ENCODE data around the gene BHLHE40.

BHLHE40 gene

GRCh38 chr3:5020242-5020722 lies 41.0 kb downstream of the BHLHE40 start:
- no peak for DNase-seq

GRCh38 chr3:5021116-5022092 lies 42.2 kb downstream of the BHLHE40 start:
- Histone ChIP-seq H3K36me3 (ENCODE audit: control insufficient read depth in 1 of 2, insufficient read depth in 2 of 2, low read depth in 1 of 2, low read length in 2 of 2) (no peaks in the 10 kb centered on the region), H3K27ac (ENCODE audit: low read length, poor library complexity, severe bottlenecking) (peak overlapping the region; percentile 94), H3K14ac (ENCODE audit: low read length in 2 of 2) (no peak overlapping the region), H3K27me3 (ENCODE audit: control insufficient read depth in 1 of 2, insufficient read depth in 1 of 2, low read length in 2 of 2) (no peaks in the 10 kb centered on the region), H3K4me3 (ENCODE audit: insufficient read depth in 1 of 2, low read depth in 1 of 2, low read length in 2 of 2) (no peak overlapping the region), H3K79me1 (replicated peaks; ENCODE audit: low read length, poor library complexity, severe bottlenecking) (peaks cover 2% of the 10 kb centered on the region), H2BK5ac (ENCODE audit: low read depth, low read length, poor library complexity, severe bottlenecking) (no peak overlapping the region), H2AK5ac (ENCODE audit: low read length, severe bottlenecking) (peak overlapping the region; percentile 99), H3K4me2 (ENCODE audit: low read length, poor library complexity, severe bottlenecking) (no peak overlapping the region), H2BK15ac (ENCODE audit: low read depth, poor library complexity, severe bottlenecking) (no peak overlapping the region), H2AFZ (ENCODE audit: low read depth, low read length) (no peak overlapping the region), H3K18ac (ENCODE audit: low read depth in 1 of 2, low read length in 2 of 2) (peak overlapping the region; percentile 37 to 55), H3K9me3 (ENCODE audit: control insufficient read depth, low read length) (no peaks in the 10 kb centered on the region), H3K4me1 (ENCODE audit: control insufficient read depth, insufficient read depth, low read depth, low read length) (peaks cover 19% of the 10 kb centered on the region), H3K9ac (ENCODE audit: low read length) (peak overlapping the region; percentile 48), H3K4ac (ENCODE audit: low read depth in 1 of 2, low read length in 2 of 2) (peak overlapping the region; percentile 46 to 84), H3K23ac (ENCODE audit: low read length in 2 of 2) (no peak overlapping the region), H4K8ac (ENCODE audit: low read length) (peak overlapping the region; percentile 67), H2BK120ac (ENCODE audit: low read depth, low read length) (no peak overlapping the region), H2BK12ac (ENCODE audit: low read length in 2 of 2) (peak overlapping the region in 1 of 2 experiments; percentile 45), H4K91ac (ENCODE audit: low read length) (no peak overlapping the region)
- peak; percentile 80 for DNase-seq
- 81% methylated on average over 15 of the region's 17 CpGs for WGBS

More at GRCh38 chr3:5020242-5020722, 41.0 kb downstream of the BHLHE40 start:
- Histone ChIP-seq H3K4me1 (ENCODE audit: control insufficient read depth, insufficient read depth, low read depth, low read length) (peaks cover 15% of the 10 kb centered on the region), H2BK12ac (ENCODE audit: low read length in 2 of 2) (peak overlapping the region; percentile 28 to 59), H4K91ac (ENCODE audit: low read length) (peak overlapping the region; percentile 78), H3K4me3 (ENCODE audit: insufficient read depth in 1 of 2, low read depth in 1 of 2, low read length in 2 of 2) (no peak overlapping the region), H3K36me3 (ENCODE audit: control insufficient read depth in 1 of 2, insufficient read depth in 2 of 2, low read depth in 1 of 2, low read length in 2 of 2) (no peaks in the 10 kb centered on the region), H2BK5ac (ENCODE audit: low read depth, low read length, poor library complexity, severe bottlenecking) (no peak overlapping the region), H2AFZ (ENCODE audit: low read depth, low read length) (no peak overlapping the region), H3K18ac (ENCODE audit: low read depth in 1 of 2, low read length in 2 of 2) (peak overlapping the region; percentile 11 to 13), H4K8ac (ENCODE audit: low read length) (peak overlapping the region; percentile 29), H3K14ac (ENCODE audit: low read length in 2 of 2) (no peak overlapping the region), H2BK15ac (ENCODE audit: low read depth, poor library complexity, severe bottlenecking) (peak overlapping the region; percentile 31), H3K79me1 (replicated peaks; ENCODE audit: low read length, poor library complexity, severe bottlenecking) (peaks cover 2% of the 10 kb centered on the region), H3K4me2 (ENCODE audit: low read length, poor library complexity, severe bottlenecking) (no peak overlapping the region), H3K27me3 (ENCODE audit: control insufficient read depth in 1 of 2, insufficient read depth in 1 of 2, low read length in 2 of 2) (no peaks in the 10 kb centered on the region), H2BK120ac (ENCODE audit: low read depth, low read length) (no peak overlapping the region), H3K9ac (ENCODE audit: low read length) (no peak overlapping the region), H3K4ac (ENCODE audit: low read depth in 1 of 2, low read length in 2 of 2) (peak overlapping the region in 1 of 2 experiments; percentile 60), H3K9me3 (ENCODE audit: control insufficient read depth, low read length) (no peaks in the 10 kb centered on the region), H3K27ac (ENCODE audit: low read length, poor library complexity, severe bottlenecking) (no peak overlapping the region), H3K23ac (ENCODE audit: low read length in 2 of 2) (no peak overlapping the region), H2AK5ac (ENCODE audit: low read length, severe bottlenecking) (peak overlapping the region; percentile 73)
- WGBS = 99% methylated on average over 7 of the region's 7 CpGs

GRCh38 chr3:5022187-5022965 lies 43.1 kb downstream of the BHLHE40 start:
- no peak overlapping the region for H3K23ac ChIP-seq (ENCODE audit: low read length in 2 of 2)
- no peak overlapping the region for H3K4ac ChIP-seq (ENCODE audit: low read depth in 1 of 2, low read length in 2 of 2)
- H2BK15ac ChIP-seq (ENCODE audit: low read depth, poor library complexity, severe bottlenecking) = no peak overlapping the region
- H3K18ac ChIP-seq (ENCODE audit: low read depth in 1 of 2, low read length in 2 of 2) = no peak overlapping the region
- H2AFZ ChIP-seq (ENCODE audit: low read depth, low read length) = no peak overlapping the region
- H4K91ac ChIP-seq (ENCODE audit: low read length) = no peak overlapping the region
- peak; percentile 50 for DNase-seq
- H3K4me3 ChIP-seq (ENCODE audit: insufficient read depth in 1 of 2, low read depth in 1 of 2, low read length in 2 of 2) = no peak overlapping the region
- H2BK12ac ChIP-seq (ENCODE audit: low read length in 2 of 2) = no peak overlapping the region
- H3K4me2 ChIP-seq (ENCODE audit: low read length, poor library complexity, severe bottlenecking) = no peak overlapping the region
- peak overlapping the region; percentile 29 for H4K8ac ChIP-seq (ENCODE audit: low read length)
- H3K79me1 ChIP-seq (replicated peaks; ENCODE audit: low read length, poor library complexity, severe bottlenecking) = peaks cover 2% of the 10 kb centered on the region
- H2BK5ac ChIP-seq (ENCODE audit: low read depth, low read length, poor library complexity, severe bottlenecking) = peak overlapping the region; percentile 59
- no peaks in the 10 kb centered on the region for H3K36me3 ChIP-seq (ENCODE audit: control insufficient read depth in 1 of 2, insufficient read depth in 2 of 2, low read depth in 1 of 2, low read length in 2 of 2)
- peak overlapping the region; percentile 94 for H3K27ac ChIP-seq (ENCODE audit: low read length, poor library complexity, severe bottlenecking)
- no peak overlapping the region for H3K14ac ChIP-seq (ENCODE audit: low read length in 2 of 2)
- H3K9me3 ChIP-seq (ENCODE audit: control insufficient read depth, low read length) = no peaks in the 10 kb centered on the region
- WGBS = 74% methylated on average over 5 of the region's 6 CpGs
- peak overlapping the region; percentile 48 for H3K9ac ChIP-seq (ENCODE audit: low read length)
- peaks cover 21% of the 10 kb centered on the region for H3K4me1 ChIP-seq (ENCODE audit: control insufficient read depth, insufficient read depth, low read depth, low read length)
- H3K27me3 ChIP-seq (ENCODE audit: control insufficient read depth in 1 of 2, insufficient read depth in 1 of 2, low read length in 2 of 2) = no peaks in the 10 kb centered on the region
- peak overlapping the region; percentile 99 for H2AK5ac ChIP-seq (ENCODE audit: low read length, severe bottlenecking)
- no peak overlapping the region for H2BK120ac ChIP-seq (ENCODE audit: low read depth, low read length)

Data from mesenchymal stem cell (in vitro differentiated cells and primary cell).